Thoracic aorta (tissue), 2 donors: ENCODE measurements around the gene PIK3AP1. TPM values are rescaled to one million over a fixed set of nuclear protein-coding genes. Genes with fewer than 3 reads are reported as not detected.

ENCODE experiments used
- ATAC-seq: fragments of 150-250 bp; one replicate; pipeline ENCODE4 v1.8.0; 2017; ENCODE audit warnings: low read depth; ENCODE audit not compliant: insufficient number of reproducible peaks, low FRiP score
- DNase-seq: peaks from one replicate; pipeline ENCODE4 v3.0.0-alpha.2; 2020; ENCODE audit warnings: low spot score
- H3K27ac ChIP-seq, 2 donors: fragments of 200-600 bp; sonication (generic); 1 replicate in 1 of 2; 2 replicates in 1 of 2; pipeline ENCODE4 v1.5.1; 2016; ENCODE audit warnings: mild to moderate bottlenecking in 2 of 2, moderate library complexity in 2 of 2
- H3K27me3 ChIP-seq: fragments of 200-600 bp; sonication (generic); replicated peaks from 2 replicates; pipeline ENCODE4 v1.6.0; 2016; ENCODE audit warnings: mild to moderate bottlenecking; ENCODE audit not compliant: insufficient read depth
- H3K36me3 ChIP-seq: fragments of 200-600 bp; sonication (generic); one replicate; pipeline ENCODE4 v1.5.1; 2016
- H3K4me1 ChIP-seq, 2 donors: fragments of 200-600 bp; sonication (generic); 1 replicate in 1 of 2; 2 replicates in 1 of 2; pipeline versions ENCODE4 v1.5.1 to v1.6.0; 2016; ENCODE audit warnings: low read depth in 2 of 2, mild to moderate bottlenecking in 1 of 2; ENCODE audit not compliant: control insufficient read depth in 1 of 2
- H3K4me3 ChIP-seq: fragments of 200-600 bp; sonication (generic); 2 replicates; pipeline ENCODE4 v1.5.1; 2016; ENCODE audit warnings: mild to moderate bottlenecking
- H3K9me3 ChIP-seq: fragments of 200-600 bp; sonication (generic); 2 replicates; pipeline ENCODE4 v1.5.1; 2016
- CTCF ChIP-seq: fragments of 200-600 bp; sonication (generic); IDR thresholded peaks from one replicate; pipeline ENCODE4 v1.5.1; 2019; ENCODE audit warnings: antibody characterized with exemption
- total RNA-seq, 2 donors: library from RNA; depleted of rRNA; stranded (reverse); fragments of >200 nt; gene quantifications; one replicate each; pipeline versions ENCODE4 v1.1.0 to v1.2.3, GENCODE V29; 2016

Gene PIK3AP1
- total RNA-seq: 10 to 100 TPM; 20.2 to 23.6 TPM

GRCh38 chr10:96720422-96721206 lies at the start of gene PIK3AP1:
Gene PIK3AP1 (minus strand): TSS chr10:96720514. CDS start chr10:96720394, 120 bp downstream.
- DNase-seq (no peak), ATAC-seq (no peak)
- TF ChIP-seq CTCF: no peak
- H3K4me1 ChIP-seq: peaks cover 4 to 14% of the 10 kb centered on the region in 2 donors
- H3K4me3 ChIP-seq: peak within 1 kb of the TSS; percentile 87
- no peaks in the 10 kb centered on the region for H3K9me3 ChIP-seq
- H3K27me3 ChIP-seq: no peaks in the 10 kb centered on the region
- H3K36me3 ChIP-seq: no peaks in the 10 kb centered on the region
- H3K27ac ChIP-seq: no peak within 1 kb of the TSS

- Histone ChIP-seq H3K27me3 (no peaks in the 10 kb centered on the region), H3K4me1 (no peaks in the 10 kb centered on the region), H3K4me3 (no peak overlapping the region), H3K27ac (no peak overlapping the region), H3K9me3 (peaks cover 5% of the 10 kb centered on the region), H3K36me3 (no peaks in the 10 kb centered on the region)
- no peak for DNase-seq
- ATAC-seq: no peak
- TF ChIP-seq CTCF: no peak
Observed at GRCh38 chr10:96768136-96768535, 47.8 kb upstream of the PIK3AP1 start.

DNA sequence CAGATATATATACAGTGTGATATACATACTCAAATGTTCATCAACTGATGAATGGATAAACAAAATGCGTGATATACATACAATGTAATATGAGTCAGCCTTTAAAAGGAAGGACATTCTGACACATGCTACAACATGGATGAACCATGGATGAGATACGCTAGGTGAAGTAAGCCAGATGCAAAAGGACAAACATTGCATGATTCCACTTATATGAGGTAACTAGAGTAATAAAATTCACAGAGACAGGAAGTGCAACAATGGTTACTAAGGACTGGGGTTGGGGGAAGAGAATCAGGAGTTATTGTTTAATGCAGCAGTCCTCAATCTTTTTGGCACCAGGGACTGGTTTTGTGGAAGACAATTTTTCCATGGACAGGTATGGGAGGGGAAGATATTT lies 47.3 kb upstream of the PIK3AP1 start:
- Histone ChIP-seq H3K27ac (no peak overlapping the region), H3K36me3 (no peaks in the 10 kb centered on the region), H3K27me3 (no peaks in the 10 kb centered on the region), H3K4me3 (no peak overlapping the region), H3K9me3 (peaks cover 2% of the 10 kb centered on the region), H3K4me1 (no peaks in the 10 kb centered on the region)
- no peak for TF ChIP-seq CTCF
- no peak for DNase-seq
- ATAC-seq: no peak

DNA sequence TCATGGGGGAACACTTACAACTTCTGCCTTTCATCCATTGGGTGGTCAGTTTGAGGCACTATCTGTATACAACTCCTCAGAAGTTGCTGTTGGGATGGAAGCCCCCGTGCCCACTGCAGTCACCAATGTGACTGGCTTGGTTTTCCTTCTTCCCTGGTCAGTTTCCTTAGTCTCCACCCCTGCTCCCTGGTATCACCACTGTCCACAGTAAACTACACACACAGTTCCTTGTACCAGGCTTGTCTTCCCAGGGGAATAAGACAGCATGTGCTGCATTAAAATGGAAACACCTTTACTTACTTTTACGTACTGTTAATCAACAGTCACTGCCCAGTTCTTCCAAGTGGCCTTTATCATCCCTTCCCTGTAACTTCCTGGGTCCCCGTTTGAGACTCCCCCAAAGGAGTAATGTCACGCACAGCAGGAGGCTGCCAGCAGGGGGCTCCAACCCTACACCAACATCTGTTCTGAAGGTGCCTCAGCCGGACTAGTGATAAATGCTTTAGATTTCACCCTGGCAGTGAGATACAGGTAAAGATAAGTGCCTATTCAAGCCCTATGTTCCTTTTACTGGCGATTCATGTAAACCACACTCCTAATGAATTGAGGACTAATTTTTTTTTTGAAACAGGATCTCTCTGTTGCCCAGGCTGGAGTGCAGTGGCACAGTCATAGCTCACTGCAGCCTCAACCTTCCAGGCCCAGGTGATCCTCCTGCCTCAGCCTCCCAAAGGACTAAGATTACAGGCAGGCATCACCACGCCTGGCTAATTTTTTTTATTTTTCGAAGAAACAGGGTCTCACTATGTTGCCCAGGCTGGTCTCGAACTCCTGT lies 45.3 kb upstream of the PIK3AP1 start:
- ATAC-seq (no peak), DNase-seq (peak; percentile 12)
- Histone ChIP-seq H3K27me3 (no peaks in the 10 kb centered on the region), H3K4me1 (no peaks in the 10 kb centered on the region), H3K9me3 (no peaks in the 10 kb centered on the region), H3K27ac (no peak overlapping the region), H3K4me3 (no peak overlapping the region), H3K36me3 (no peaks in the 10 kb centered on the region)
- TF ChIP-seq CTCF: peak; percentile 60

GRCh38 chr10:96764425-96765060 lies 44.2 kb upstream of the PIK3AP1 start:
- no peak for ATAC-seq
- H3K4me3 ChIP-seq: no peak overlapping the region
- no peak overlapping the region for H3K27ac ChIP-seq
- H3K36me3 ChIP-seq: no peaks in the 10 kb centered on the region
- H3K9me3 ChIP-seq: no peaks in the 10 kb centered on the region
- no peaks in the 10 kb centered on the region for H3K4me1 ChIP-seq
- TF ChIP-seq CTCF: no peak
- no peak for DNase-seq
- H3K27me3 ChIP-seq: no peaks in the 10 kb centered on the region
